HG02943 (cell line): ENCODE data around the gene SLC25A34.

Experiments used
- ATAC-seq: cut with Tn5 transposase; IDR thresholded peaks from one replicate; pipeline ENCODE4 v1.9.1; 2021; ENCODE audit warnings: mild to moderate bottlenecking, low read depth, moderate library complexity; ENCODE audit not compliant: unreplicated experiment

Gene SLC25A34

GRCh38 chr1:15731735-15732685 is 4.0 kb upstream of the SLC25A34 start:
- ATAC-seq = no peak

GRCh38 chr1:15732686-15733081 is 3.4 kb upstream of the SLC25A34 start:
- no peak for ATAC-seq

- no peak for ATAC-seq
These were observed 2.8 kb upstream of the SLC25A34 start for GRCh38 chr1:15733218-15733725.

- ATAC-seq = no peak
These were observed 2.3 kb upstream of the SLC25A34 start for GRCh38 chr1:15733726-15734226.

GRCh38 chr1:15734296-15734695 is 1.8 kb upstream of the SLC25A34 start:
- ATAC-seq = no peak

- ATAC-seq = no peak
These were observed 1.2 kb upstream of the SLC25A34 start for GRCh38 chr1:15734901-15735300.

- no peak for ATAC-seq
These were observed 587 bp upstream of the SLC25A34 start for GRCh38 chr1:15735304-15736037.

- no peak for ATAC-seq
These were observed 819 bp downstream of the SLC25A34 start for GRCh38 chr1:15736892-15737261.

- ATAC-seq = no peak
These were observed 1.6 kb downstream of the SLC25A34 start for GRCh38 chr1:15737324-15738319.

GRCh38 chr1:15738416-15739113 is 2.5 kb downstream of the SLC25A34 start:
- ATAC-seq = no peak

- no peak for ATAC-seq
These were observed 3.2 kb downstream of the SLC25A34 start for GRCh38 chr1:15739259-15739658.

- no peak for ATAC-seq
These were observed 3.7 kb downstream of the SLC25A34 start for GRCh38 chr1:15739745-15740144.

- no peak for ATAC-seq
These were observed 5.1 kb downstream of the SLC25A34 start for GRCh38 chr1:15740924-15741850.

GRCh38 chr1:15742339-15742801 is 6.3 kb downstream of the SLC25A34 start, which contains the start of gene TMEM82:
TMEM82 (plus strand) TSS chr1:15742499; CDS start chr1:15742560, 61 bp downstream.
- ATAC-seq = no peak

GRCh38 chr1:15744122-15744679 is 8.1 kb downstream of the SLC25A34 start:
- no peak for ATAC-seq

GRCh38 chr1:15747378-15747777 is 11.3 kb downstream of the SLC25A34 start:
- ATAC-seq = no peak

- ATAC-seq = no peak
These were observed 12.2 kb downstream of the SLC25A34 start for GRCh38 chr1:15748264-15748663.
